Activated CD8-positive, alpha-beta memory T cell treated with anti-CD3 and anti-CD28 coated beads for 48 hours (primary cell): ENCODE data around the gene EED.
A peak's percentile ranks its signal among the peaks of the same experiment; 100 is the strongest.
"Not testable (repeated sequence)": the region's sequence is repeated elsewhere in the genome, so short reads cannot be mapped to it uniquely, and the experiment has no call there.

ENCODE experiments used
- DNase-seq, 3 experiments: peaks; one replicate each; pipeline ENCODE4 v3.0.0-alpha.2; 2020; ENCODE audit warnings: low read depth in 2 of 3, low spot score in 2 of 3

The EED gene

DNA sequence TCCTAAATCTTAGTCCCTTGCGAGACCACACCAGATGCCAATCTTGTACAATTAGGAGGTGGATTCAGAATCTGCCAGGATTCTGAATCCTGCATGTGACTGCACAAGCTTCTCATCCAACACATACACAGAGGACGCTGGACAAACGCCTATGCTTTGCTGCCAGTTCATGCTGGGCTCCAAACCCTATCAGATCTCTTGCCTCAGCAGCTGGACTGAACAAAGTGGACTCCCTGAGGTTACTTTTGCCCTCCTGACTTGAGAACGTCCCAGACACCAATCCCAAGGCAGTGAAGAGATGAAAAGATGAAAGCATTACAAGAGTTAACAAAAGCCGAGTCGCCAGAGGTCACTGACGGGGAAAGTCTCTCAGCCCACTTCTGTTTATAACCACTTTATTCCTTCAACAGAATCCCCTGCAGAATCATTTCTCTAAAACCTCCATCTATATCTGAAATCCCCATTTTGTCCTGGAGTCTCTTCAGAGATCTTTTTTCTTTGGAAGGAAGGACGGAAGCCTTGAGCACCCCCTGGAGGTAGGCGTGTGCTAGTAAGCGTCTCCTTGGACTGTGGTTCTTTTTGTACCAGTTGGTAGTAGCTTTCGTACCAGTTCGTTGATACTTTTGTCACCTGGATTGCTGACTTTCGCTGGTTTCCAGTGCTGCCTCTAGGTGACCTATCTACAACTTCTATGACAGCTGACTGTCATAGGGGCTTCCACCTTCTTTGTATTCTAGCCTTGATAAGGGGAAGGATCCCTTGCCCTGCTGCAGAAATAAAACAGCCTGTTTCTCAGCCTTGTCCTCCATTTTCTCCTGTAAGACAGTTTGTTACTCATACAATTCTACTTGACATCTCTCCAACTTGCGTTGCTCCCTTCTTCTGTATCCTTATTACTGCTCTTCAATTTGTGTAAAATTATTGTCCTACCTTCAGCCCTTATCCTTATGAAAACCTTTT lies 26.1 kb upstream of the EED start:
- peak in 2 of 3 experiments; percentile 25 to 38 for DNase-seq

DNA sequence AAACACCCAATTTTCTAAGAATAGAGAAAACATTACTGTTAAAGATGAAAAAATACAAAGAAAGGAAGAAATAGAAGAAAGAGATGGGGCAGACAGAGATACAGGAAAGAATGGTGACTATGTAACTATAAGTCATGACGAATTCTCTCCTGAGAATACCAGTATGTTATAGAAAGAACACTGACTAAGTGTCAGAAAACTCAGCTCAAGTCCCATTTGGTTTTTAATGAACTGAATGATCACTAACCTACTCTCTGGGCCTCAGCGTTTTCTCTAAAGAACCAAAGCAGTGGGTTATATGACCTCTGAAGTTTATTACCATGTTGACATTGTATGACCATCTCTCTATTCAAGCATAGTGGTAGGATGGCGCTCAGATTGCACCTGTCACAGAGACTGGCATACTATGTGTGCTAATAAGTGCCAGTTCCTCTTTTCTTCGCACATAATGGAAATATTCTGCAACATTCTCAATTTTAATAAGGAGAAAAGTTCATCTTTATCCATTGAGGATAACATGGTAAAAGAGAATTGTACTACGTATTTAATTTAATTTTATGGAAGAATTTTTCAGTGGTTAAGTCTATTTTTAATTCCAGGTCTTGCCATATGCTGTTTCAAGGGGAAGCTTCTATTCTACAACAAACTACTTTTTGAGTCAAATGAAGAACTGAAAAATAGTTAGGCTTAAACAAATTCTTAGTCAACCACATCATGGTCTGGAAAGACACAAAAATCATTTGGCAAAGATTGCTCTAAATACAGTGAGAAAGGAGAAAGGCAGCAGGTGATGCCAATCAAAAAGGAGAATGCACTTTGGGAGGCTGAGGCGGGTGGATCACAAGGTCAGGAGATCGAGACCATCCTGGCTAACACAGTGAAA lies 25.0 kb upstream of the EED start:
- DNase-seq, result no peak

DNA sequence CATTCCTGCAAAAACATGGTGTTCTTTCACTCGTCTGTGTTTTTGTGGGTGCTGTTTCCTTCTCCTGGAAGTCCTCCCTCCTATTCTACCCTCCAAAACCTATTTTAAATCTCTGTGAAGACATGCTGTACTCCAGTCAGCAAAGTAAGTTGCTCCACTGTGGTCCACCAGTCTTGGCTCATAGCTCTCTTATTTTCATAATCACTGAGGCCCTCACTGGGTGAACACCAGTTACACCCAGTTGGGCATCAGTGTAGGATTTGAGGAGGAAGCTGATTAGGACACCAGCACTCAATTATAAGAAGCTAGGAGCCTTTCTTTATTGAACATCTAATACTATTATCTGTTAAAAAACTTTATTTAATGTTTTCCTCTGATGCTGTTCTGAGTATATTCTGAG lies 23.9 kb upstream of the EED start:
- no peak for DNase-seq

DNA sequence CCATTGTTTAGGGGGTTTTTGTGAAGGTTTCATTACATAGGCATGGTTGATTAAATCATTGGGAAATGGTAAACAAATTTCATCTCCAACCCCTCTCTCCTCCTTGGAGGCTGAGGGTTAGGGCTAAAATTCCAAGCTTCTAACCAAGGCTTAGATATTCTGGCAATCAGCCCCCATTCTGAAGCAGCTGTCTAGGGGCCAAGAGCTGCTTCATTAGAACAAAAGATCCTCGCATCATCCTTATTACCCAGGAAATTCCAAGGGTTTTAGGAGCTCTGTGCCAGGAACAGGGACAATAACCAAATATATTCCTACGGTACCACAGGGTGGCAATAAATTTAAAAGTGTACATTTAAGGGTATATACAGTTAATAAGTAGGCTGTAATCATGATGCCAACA lies 22.5 kb upstream of the EED start:
- DNase-seq, result no peak

DNA sequence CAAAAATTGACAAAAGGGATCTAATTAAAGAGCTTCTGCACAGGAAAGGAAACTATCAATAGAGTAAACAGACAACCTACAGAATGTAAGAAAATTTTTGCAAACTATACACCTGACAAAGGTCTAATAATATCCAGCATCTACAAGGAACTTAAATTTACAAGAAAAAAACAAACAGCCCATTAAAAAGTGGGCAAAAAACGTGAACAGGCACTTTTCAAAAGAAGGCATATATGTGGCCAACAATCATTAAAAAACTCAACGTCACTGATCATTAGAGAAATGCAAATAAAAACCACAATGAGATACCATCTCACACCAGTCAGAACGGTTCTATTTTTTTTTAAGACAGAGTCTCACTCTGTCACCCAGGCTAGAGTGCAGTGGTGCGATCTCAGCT lies 20.0 kb upstream of the EED start:
- not testable (repeated sequence) for DNase-seq

DNA sequence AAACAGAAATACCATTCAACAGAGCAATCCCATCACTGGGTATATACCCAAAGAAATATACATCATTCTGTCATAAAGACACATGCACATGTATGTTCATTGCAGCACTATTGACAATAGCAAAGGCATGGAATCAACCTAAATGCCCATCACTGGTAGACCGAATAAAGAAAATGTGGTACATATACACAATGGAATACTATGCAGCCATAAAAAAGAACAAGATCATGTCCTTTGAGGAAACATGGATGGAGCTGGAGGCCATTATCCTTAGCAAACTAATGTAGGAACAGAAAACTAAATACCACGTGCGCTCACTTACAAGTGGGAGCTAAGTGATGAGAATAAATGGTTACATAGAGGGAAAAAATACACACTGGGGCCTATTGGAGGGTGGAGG lies 19.2 kb upstream of the EED start:
- not testable (repeated sequence) for DNase-seq

DNA sequence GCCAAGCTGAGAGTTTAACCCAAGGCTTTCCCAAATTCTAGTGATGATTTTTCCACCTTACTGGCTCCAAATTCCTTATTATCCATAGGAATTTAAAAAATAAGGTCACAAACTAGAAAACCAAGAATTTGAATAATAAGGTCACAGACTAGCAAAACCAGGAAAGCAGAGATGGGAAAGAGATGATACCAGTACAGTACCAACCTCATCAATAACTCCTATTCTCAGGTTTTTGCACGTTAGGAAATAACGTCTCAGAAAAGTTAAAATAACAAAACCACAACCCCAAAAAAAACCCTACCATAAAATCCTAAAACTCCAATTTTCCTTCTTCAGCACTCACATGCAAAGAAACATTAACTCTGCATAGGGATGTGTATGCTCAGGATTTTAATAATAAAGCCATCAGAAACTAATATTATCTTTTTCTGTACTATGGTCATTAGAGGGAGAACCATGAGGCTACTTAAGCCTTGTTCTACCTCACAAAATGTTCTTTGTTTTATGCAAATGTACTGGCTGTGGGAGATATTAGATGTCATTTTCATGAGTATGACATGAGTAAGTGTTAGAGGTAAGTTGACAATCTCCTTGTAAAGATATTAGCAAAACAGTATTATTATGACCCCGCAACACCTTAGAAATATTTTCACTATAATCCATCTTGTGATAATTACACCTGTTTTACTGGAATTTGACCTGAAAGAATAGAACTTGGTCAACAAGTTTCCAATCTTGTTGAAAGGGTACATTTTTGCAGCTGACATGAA lies 16.1 kb upstream of the EED start:
- DNase-seq, result no peak

DNA sequence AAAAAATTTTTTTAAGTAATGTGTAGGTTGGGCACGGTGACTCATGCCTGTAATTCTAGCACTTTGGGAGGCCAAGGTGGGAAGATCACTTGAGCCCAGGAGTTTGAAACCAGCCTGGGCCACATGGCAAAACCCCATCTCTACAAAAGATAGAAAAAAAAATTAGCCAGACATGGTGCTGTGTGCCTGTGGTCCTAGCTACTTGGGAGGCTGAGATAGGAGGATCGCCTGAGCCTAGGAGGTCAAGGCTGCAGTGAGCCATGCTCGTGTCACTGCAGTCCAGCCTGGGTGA lies 15.6 kb upstream of the EED start:
- DNase-seq, result not testable (repeated sequence)

DNA sequence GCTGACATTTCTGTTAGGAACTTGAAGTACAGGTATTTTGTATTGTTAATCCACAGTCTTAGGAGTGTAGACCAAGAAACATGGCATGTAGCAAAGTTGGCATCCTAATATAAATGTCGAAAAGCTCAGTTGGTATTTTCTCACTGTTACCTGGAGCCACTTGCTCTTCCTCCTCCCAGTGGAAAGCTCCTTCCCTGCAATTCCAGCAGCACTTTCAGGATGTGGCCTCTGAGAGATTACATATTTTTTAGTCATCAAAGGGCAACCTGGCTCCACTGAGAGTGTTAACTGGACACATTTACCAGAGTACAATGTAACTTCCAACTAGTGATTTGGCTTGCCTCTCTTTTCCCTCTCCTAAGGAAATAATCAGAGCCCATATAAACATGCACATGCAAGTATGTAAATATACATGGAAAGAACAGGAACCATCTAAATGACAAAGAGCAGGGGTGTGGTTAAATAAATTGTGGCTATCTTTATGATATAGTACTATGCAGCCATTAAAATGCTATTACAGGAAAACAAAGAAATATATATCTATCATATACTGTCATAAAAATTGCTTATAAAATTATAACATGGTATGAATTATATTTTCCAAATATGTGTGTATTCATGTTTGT lies 14.3 kb upstream of the EED start:
- DNase-seq, result no peak

DNA sequence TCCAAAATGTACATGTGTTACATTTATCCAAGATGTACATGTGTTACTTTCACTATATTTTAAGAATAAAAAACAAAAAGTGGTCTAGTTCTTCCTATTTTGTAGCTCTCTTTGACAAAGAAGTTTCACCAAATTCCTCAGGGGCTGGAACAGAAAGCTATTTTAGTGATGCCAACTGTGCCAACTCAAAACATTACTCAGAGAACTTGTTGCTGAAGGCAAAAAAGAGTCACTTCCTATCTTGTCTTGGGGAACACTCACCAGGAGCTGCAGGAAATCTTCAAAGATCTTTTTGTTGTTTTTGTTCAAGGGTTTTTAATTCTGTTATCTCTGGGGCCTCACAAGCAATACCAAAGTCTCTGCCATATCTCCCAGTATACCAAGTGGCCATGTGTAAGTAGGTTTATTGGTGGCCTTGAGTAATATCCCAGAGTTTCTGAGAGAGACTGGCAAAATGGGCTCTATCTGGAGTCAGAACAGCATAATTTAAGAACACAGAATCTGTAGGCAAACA lies 13.6 kb upstream of the EED start:
- DNase-seq, result no peak

DNA sequence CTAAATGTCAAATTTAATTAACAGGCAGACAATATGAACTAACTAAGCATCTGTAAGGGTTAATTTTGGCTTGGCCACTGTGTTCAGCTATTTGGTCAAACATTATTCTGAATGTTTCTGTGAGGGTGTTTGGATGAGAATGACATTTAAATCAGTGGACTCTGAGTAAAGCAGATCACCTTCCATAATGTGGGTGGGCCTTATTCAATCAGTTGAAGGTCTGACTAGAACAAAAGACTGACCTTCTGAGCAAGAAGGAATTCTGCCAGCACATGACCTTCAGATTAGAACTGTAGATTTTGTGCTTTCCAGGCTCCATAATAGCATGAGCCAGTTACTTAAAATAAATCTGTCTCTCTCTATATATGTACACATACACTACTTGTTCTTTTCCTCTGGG lies 12.0 kb upstream of the EED start:
- no peak for DNase-seq

DNA sequence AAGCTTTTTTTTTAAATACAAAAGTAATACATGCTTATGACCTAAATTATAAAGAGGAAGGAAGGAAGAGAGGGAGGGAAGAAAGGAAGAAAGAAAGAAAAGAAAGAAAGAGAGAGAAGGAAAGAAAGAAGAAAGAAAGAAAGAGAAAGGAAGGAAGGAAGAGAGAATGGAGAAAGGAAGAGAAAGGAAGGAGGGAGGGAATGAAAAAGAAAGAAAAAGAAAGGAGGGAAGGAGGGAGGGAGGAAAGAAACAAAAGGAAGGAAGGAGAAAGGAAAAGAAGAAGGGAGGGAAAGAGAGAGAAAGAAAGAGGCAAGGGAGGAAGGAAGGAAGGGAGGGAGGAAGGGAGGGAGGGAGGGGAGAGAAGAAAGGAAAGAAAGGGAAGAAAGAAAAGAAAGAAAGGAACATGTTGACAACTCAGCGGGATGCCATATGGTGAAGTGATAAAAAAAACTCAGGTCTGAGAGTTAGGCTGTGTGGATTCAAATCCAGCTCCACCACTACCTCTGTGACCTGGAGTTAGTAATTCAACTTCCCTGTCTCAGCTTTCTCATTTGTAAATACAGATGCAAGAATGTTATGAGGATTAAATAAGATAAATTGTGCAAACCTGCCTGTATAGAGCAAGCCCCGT lies 9.6 kb upstream of the EED start:
- DNase-seq, result no peak

DNA sequence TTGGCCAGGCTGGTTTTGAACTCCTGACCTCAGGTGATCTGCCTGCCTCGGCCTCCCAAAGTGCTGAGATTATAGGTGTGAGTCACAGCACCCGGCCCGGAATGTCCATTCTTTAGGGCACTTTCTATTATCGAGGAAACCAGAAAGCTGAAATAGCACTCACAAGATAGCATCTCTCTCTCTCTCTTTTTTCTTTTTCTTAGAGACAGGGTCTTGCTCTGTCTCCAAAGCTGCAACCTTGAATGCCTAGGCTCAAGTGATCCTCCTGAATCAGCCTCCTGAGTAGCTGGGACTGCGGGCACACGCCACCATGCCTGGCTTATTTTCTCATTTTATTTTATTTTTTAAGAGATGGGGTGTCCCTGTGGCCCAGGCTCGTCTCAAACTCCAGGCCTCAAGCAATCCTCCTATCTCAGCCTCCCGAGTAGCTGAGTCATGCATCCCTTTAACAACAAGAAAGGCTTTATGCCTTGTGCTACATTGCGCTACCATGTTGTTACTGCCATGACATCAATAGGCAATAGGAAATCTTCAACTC lies 7.2 kb upstream of the EED start:
- DNase-seq, result no peak

DNA sequence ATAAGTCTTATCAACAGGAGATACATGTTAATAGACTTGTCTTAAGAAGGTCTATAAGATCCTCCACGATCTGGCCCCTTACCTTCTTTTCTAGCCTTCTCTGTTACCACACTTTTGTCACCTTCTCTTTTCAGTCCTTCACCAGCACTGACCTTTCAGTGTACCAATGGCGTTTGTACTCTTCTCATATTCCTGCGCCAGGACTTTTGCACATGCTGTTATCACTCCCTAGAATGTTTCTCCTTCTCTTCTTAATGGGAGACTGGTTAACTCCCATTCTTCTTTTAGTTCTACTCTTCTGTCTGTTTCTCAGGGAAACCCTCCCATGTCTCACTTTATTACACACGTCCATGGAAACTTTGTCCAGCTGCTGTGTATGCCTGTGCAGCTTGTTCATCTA lies 4.4 kb upstream of the EED start:
- no peak for DNase-seq

DNA sequence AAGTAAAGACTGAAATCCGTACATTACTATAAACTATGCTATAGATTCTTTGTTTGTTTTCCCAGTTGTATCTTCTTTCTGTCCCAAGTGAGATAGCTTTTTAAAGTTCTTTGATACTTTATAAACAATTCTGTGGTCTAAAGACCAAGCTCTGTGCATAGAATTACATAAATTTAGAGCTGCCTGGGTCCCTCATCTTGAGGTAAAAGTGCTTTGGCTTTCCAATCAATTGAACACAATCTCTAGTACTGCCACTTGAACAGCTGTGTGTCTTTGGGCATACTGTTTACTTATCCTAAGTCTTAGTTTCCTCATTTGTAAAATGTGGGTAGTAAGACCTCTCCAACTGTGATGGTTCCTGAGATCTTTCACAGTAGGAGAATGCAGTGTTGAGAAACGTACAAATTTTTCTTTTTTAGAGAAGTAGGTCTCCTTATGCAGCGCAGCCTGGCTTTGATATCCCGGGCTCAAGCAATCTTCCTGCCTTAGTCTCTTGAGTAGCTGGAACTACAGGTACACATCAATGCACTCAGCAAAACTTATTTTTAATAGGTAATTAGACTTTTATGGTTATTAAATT lies 2.5 kb upstream of the EED start:
- DNase-seq, result no peak

DNA sequence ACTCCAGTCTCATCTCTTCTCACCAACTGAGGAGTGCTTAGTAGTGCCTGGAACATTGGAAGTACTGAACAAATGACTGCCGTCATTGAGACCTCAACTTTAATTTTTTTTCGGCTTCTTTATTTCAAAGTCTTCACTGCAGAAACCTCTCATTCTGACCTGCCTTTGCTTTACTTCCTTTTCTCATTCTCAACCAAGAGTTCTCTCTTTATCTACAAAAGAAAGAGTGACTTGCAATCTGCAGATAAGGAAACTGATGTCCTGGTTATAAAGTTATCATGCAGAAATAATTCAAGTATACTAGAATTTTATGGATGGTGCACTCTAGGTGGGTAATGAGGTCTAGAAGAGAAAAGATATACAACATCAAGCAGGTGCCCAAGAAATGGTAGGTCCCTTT lies 1.2 kb upstream of the EED start:
- no peak for DNase-seq

DNA sequence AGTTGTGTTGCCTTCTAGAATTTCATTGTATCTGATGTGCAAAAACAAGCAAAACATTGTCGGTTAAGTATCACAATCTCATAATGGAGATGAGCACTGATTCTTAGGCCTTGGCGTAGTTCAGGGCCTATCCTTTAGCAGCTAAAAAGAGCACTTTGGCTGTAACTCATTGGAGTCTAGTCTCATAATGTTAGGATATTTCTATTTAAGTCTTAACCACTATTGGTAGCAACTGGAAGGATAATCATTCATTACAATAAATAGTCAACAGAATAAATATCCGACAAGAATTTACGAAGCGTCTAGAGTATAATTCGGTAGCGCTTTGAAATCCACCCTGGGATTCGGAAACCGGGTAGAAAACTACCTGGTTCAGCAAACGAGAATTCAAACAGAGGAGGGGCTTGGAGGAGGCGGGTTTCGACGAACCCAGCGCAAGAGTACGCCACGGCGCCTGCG lies 461 bp upstream of the EED start:
- peak in 2 of 3 experiments; percentile 55 to 76 for DNase-seq

DNA sequence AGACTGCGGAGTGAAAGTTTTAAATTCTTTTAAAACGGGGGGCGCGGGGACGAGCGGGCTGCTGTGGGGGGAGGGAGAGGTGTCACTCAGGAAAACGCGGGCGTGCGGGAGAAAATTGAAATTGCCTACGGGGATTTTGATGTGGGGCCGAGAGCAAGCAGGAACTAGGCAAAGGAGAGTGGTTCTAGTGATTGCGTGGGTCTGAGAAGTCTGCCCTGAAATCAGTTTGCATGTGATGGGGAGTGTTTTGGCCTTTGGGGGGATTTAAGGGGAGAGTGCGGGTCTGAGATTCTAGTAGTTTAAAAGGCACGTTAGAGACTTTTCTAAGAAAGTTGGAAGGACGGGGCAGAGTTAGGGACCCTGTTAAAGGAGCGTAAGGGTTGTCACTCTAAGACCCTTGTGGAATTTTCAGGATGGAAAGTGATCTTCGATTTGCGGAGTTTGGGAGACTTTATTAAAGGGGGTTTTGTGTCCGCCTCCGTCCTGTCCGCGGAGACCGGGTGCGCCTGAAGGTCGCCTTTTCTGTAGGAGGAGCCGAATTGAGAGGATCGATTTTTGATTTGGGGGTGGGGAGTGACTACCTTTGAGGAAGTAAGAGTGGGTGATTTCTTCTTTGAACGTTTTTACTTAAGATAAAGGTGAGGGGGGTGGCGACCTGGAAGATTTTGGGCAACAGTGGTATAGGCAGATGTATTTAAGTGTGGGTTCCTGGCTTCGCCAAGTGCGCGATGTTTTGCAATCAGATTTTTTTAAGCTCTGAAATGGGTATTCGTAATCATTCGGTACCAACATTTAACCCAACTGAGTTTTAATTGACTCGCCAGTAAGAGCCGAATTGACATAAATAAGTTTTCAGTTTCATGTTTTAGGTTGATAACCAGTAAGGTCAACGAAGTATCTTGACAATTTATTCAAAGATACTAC lies 1.1 kb downstream of the EED start:
- DNase-seq, result no peak

DNA sequence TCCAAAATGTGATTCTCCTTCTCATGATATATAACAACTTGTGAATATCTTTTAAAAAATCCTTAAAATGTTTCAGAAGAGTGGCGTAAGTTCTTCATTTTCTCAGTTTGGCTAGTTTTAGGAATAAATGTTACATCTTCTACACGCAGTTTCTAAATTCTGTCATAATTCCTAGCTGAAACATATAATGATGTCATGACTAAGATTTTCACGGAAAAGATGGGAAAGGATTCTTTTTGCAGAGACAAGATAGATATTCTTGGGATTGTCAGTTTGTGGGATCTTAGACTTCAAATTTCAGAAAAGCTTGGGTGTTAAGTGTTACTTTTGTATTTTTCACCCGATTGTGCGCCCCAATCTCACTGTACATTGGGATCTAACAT lies 1.7 kb downstream of the EED start:
- DNase-seq, result no peak
